Left lung (tissue), 10 donors: ENCODE measurements around the gene IL17RD. TPM values are rescaled to one million over a fixed set of nuclear protein-coding genes. Genes with fewer than 3 reads are reported as not detected.

Experiments
- ATAC-seq: fragments of 200-7000 bp; cut with Tn5 transposase; one replicate; pipeline ENCODE4 v1.9.1; 2020; ENCODE audit warnings: moderate library complexity
- DNase-seq, 4 donors: peaks; one replicate each; pipeline ENCODE4 v3.0.0-alpha.2; 2013 to 2020
- H3K27ac ChIP-seq, 2 donors: fragments of 200-600 bp; sonication (generic) in 1 of 2; one replicate each; pipeline versions ENCODE4 v1.5.0 to v1.8.0; 2020 to 2021
- H3K27me3 ChIP-seq, 2 donors: fragments of 200-600 bp; sonication (generic) in 1 of 2; one replicate each; pipeline versions ENCODE4 v1.5.0 to v1.8.0; 2020 to 2021
- H3K36me3 ChIP-seq, 2 donors: fragments of 200-600 bp; sonication (generic) in 1 of 2; one replicate each; pipeline versions ENCODE4 v1.5.0 to v1.8.0; 2020 to 2021
- H3K4me1 ChIP-seq, 2 donors: fragments of 200-600 bp; one replicate each; pipeline ENCODE4 v1.8.0; 2021
- H3K4me3 ChIP-seq, 2 donors: fragments of 200-600 bp; sonication (generic) in 1 of 2; one replicate each; pipeline versions ENCODE4 v1.5.0 to v1.8.0; 2020 to 2021; ENCODE audit warnings: mild to moderate bottlenecking in 1 of 2
- H3K9me3 ChIP-seq, 2 donors: fragments of 200-600 bp; sonication (generic) in 1 of 2; one replicate each; pipeline versions ENCODE4 v1.5.0 to v1.8.0; 2020 to 2021
- CTCF ChIP-seq, 2 donors: fragments of 200-600 bp; sonication (generic) in 1 of 2; IDR thresholded peaks; one replicate each; pipeline versions ENCODE4 v1.5.0 to v1.8.0; 2021; ENCODE audit warnings: antibody characterized with exemption in 2 of 2
- intact Hi-C, 2 donors: fragments of 100-400 bp; cut with DNase I; formaldehyde crosslinking; loops; one replicate each; pipeline versions ENCODE4 v1.11.2 to v1.14.2; 2022
- polyA plus RNA-seq, 6 donors: library from polyadenylated mRNA; unstranded; fragments of 120-200 nt; gene quantifications; one replicate each; pipeline ENCODE4 v1.2.1, GENCODE V29; 2013; ENCODE audit not compliant: insufficient read length in 6 of 6
- total RNA-seq, 2 donors: library from RNA; stranded (reverse); fragmentation: NEBNext Ultra II Directional; extraction: Animal tissue kit (Norgen Biotek cat#: 25700); gene quantifications; one replicate each; pipeline ENCODE4 v1.2.1, GENCODE V29; 2021
- donor health status: DM: no; HTN: yes; CAD: no.
- donor health status: DM: no; HTN: no; CAD: no.

IL17RD gene
- total and polyA plus RNA-seq, 8 donors = 1.1 to 14.3 (median 11.1) TPM

- H3K27ac ChIP-seq = no peak overlapping the region
- no peaks in the 10 kb centered on the region for H3K36me3 ChIP-seq
- ATAC-seq (no peak), DNase-seq (no peak)
- no peaks in the 10 kb centered on the region for H3K9me3 ChIP-seq
- intact Hi-C loops = no loop called here
- peaks cover 0 to 40% of the 10 kb centered on the region in 2 donors for H3K27me3 ChIP-seq
- peaks cover 0 to 16% of the 10 kb centered on the region in 2 donors for H3K4me1 ChIP-seq
- no peak overlapping the region for H3K4me3 ChIP-seq
- no peak for TF ChIP-seq CTCF (IDR thresholded peaks at IDR 0.05)
These were observed 5.8 kb upstream of the IL17RD start for GRCh38 chr3:57170946-57171345.

- intact Hi-C loops = no loop called here
- Histone ChIP-seq H3K27ac (no peak overlapping the region), H3K9me3 (no peaks in the 10 kb centered on the region), H3K27me3 (peaks cover 0 to 49% of the 10 kb centered on the region in 2 donors), H3K4me3 (peak overlapping the region; percentile 40 to 43), H3K36me3 (no peaks in the 10 kb centered on the region), H3K4me1 (peaks cover 0 to 12% of the 10 kb centered on the region in 2 donors)
- ATAC-seq (peak; percentile 92), DNase-seq (peak; percentile 64 to 94 (median 77))
- TF ChIP-seq CTCF (IDR thresholded peaks at IDR 0.05) = peak; percentile 73 to 83
These were observed 4.9 kb upstream of the IL17RD start for GRCh38 chr3:57169872-57170623.

- H3K27ac ChIP-seq = no peak overlapping the region
- no peak overlapping the region for H3K4me3 ChIP-seq
- H3K27me3 ChIP-seq = peaks cover 0 to 58% of the 10 kb centered on the region in 2 donors
- intact Hi-C loops = no loop called here
- TF ChIP-seq CTCF (IDR thresholded peaks at IDR 0.05) = no peak
- no peak for DNase-seq
- no peak for ATAC-seq
- peaks cover 0 to 19% of the 10 kb centered on the region in 2 donors for H3K4me1 ChIP-seq
- H3K9me3 ChIP-seq = no peaks in the 10 kb centered on the region
- H3K36me3 ChIP-seq = no peaks in the 10 kb centered on the region
These were observed 4.0 kb upstream of the IL17RD start for GRCh38 chr3:57169108-57169507.

- no peak for DNase-seq
- no peak overlapping the region for H3K27ac ChIP-seq
- H3K4me3 ChIP-seq = no peak overlapping the region
- H3K36me3 ChIP-seq = no peaks in the 10 kb centered on the region
- H3K4me1 ChIP-seq = peaks cover 0 to 23% of the 10 kb centered on the region in 2 donors
- intact Hi-C loops = no loop called here
- no peak for ATAC-seq
- no peak for TF ChIP-seq CTCF (IDR thresholded peaks at IDR 0.05)
- H3K27me3 ChIP-seq = peaks cover 0 to 67% of the 10 kb centered on the region in 2 donors
- H3K9me3 ChIP-seq = no peaks in the 10 kb centered on the region
These were observed 3.0 kb upstream of the IL17RD start for GRCh38 chr3:57168151-57168550.

- intact Hi-C loops = no loop called here
- no peak for DNase-seq
- H3K27me3 ChIP-seq = peaks cover 0 to 80% of the 10 kb centered on the region in 2 donors
These were observed 1.5 kb upstream of the IL17RD start for GRCh38 chr3:57166660-57167059.

More at GRCh38 chr3:57166660-57167059, 1.5 kb upstream of the IL17RD start:
- Histone ChIP-seq H3K36me3 (no peaks in the 10 kb centered on the region), H3K4me3 (no peak overlapping the region), H3K27ac (no peak overlapping the region), H3K4me1 (peaks cover 0 to 23% of the 10 kb centered on the region in 2 donors), H3K9me3 (no peaks in the 10 kb centered on the region)
- TF ChIP-seq CTCF (IDR thresholded peaks at IDR 0.05) = no peak
- no peak for ATAC-seq
